ENCODE measurements around the gene RPS16. TPM values are rescaled to one million over a fixed set of nuclear protein-coding genes. Genes with fewer than 3 reads are reported as not detected.

The RPS16 gene
- total and polyA plus RNA-seq, 2 of the 13 experiments (the other 11 are each of a cell fraction or from before 2014, with no cell fraction given): 488 to 2,583 TPM

DNA sequence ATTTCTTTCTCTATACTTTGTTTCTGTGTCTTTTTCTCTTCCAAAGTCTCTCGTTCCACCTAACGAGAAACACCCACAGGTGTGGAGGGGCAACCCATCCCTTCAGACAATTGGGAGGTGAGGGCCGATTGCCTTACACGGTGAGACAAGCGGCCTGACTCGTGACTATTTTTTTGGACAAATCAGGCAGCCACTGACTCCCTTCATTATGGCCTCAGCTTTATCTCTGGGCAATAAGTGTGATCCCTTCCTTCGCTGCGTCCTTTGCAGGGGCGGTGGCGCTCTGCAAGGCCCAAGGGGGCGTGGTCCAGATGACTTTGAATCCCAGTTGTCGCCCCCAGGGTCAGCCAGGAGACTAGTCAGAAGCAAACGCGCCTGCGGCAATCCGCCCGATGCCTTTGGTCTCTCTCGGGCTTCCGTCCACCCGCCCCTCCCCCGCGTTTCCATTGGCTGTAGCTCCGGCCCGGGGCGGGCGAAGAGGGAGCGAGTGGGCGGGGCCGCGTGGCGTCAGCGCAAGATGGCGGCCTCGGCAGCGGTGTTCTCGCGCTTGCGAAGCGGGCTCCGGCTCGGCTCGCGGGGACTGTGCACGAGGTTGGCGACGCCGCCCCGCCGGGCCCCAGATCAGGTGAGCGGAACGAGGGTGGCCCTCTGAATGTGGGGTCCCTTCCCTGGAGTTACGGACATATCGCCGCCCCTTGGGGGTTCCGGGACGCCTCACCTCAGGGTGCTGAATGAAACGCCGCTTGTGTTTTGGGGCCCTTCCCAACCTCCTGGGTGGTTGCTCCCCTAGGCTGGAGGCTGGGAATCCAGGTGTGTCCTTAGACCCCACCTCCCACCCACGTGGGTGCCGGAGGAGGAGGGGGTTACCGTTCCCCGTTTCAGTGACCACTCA is 44.8 kb upstream of the RPS16 start, which contains the start of gene TIMM50 (continued):
- TF ChIP-seq, protein P1, sequence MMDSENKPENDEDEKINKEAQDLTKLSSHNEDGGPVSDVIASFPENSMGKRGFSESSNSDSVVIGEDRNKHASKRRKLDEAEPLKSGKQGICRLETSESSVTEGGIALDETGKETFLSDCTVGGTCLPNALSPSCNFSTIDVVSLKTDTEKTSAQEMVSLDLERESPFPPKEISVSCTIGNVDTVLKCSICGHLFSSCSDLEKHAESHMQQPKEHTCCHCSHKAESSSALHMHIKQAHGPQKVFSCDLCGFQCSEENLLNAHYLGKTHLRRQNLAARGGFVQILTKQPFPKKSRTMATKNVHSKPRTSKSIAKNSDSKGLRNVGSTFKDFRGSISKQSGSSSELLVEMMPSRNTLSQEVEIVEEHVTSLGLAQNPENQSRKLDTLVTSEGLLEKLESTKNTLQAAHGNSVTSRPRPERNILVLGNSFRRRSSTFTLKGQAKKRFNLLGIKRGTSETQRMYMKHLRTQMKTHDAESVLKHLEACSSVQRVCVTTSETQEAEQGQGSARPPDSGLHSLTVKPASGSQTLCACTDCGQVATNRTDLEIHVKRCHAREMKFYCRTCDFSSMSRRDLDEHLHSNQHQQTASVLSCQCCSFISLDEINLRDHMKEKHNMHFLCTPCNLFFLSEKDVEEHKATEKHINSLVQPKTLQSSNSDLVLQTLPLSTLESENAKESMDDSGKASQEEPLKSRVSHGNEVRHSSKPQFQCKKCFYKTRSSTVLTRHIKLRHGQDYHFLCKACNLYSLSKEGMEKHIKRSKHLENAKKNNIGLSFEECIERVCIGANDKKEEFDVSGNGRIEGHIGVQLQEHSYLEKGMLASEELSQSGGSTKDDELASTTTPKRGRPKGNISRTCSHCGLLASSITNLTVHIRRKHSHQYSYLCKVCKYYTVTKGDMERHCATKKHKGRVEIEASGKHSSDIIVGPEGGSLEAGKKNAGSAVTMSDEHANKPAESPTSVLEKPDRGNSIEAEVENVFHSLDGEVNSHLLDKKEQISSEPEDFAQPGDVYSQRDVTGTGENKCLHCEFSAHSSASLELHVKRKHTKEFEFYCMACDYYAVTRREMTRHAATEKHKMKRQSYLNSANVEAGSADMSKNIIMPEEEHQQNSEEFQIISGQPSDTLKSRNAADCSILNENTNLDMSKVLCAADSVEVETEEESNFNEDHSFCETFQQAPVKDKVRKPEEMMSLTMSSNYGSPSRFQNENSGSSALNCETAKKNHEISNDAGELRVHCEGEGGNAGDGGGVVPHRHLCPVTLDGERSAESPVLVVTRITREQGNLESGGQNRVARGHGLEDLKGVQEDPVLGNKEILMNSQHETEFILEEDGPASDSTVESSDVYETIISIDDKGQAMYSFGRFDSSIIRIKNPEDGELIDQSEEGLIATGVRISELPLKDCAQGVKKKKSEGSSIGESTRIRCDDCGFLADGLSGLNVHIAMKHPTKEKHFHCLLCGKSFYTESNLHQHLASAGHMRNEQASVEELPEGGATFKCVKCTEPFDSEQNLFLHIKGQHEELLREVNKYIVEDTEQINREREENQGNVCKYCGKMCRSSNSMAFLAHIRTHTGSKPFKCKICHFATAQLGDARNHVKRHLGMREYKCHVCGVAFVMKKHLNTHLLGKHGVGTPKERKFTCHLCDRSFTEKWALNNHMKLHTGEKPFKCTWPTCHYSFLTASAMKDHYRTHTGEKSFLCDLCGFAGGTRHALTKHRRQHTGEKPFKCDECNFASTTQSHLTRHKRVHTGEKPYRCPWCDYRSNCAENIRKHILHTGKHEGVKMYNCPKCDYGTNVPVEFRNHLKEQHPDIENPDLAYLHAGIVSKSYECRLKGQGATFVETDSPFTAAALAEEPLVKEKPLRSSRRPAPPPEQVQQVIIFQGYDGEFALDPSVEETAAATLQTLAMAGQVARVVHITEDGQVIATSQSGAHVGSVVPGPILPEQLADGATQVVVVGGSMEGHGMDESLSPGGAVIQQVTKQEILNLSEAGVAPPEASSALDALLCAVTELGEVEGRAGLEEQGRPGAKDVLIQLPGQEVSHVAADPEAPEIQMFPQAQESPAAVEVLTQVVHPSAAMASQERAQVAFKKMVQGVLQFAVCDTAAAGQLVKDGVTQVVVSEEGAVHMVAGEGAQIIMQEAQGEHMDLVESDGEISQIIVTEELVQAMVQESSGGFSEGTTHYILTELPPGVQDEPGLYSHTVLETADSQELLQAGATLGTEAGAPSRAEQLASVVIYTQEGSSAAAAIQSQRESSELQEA (CRISPR knock-in tag; IDR thresholded peaks at IDR 0.05; ENCODE audit: not compliant biosample characterization): peak; percentile 63
- TF ChIP-seq, protein P2, sequence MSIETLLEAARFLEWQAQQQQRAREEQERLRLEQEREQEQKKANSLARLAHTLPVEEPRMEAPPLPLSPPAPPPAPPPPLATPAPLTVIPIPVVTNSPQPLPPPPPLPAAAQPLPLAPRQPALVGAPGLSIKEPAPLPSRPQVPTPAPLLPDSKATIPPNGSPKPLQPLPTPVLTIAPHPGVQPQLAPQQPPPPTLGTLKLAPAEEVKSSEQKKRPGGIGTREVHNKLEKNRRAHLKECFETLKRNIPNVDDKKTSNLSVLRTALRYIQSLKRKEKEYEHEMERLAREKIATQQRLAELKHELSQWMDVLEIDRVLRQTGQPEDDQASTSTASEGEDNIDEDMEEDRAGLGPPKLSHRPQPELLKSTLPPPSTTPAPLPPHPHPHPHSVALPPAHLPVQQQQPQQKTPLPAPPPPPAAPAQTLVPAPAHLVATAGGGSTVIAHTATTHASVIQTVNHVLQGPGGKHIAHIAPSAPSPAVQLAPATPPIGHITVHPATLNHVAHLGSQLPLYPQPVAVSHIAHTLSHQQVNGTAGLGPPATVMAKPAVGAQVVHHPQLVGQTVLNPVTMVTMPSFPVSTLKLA (IDR thresholded peaks at IDR 0.05): peak; percentile 42
- TF ChIP-seq, protein P3, sequence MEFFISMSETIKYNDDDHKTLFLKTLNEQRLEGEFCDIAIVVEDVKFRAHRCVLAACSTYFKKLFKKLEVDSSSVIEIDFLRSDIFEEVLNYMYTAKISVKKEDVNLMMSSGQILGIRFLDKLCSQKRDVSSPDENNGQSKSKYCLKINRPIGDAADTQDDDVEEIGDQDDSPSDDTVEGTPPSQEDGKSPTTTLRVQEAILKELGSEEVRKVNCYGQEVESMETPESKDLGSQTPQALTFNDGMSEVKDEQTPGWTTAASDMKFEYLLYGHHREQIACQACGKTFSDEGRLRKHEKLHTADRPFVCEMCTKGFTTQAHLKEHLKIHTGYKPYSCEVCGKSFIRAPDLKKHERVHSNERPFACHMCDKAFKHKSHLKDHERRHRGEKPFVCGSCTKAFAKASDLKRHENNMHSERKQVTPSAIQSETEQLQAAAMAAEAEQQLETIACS (CRISPR knock-in tag; IDR thresholded peaks at IDR 0.05): 0 out of 2 replicates have a peak, but pooled peaks have one; percentile 35
- TF ChIP-seq ZNF782 (CRISPR knock-in tag; IDR thresholded peaks at IDR 0.05; ENCODE audit: borderline replicate concordance) (no peak), FIP1L1 (IDR thresholded peaks at IDR 0.05; ENCODE audit: borderline replicate concordance, insufficient read depth, low read depth, low read length) (no peak), ZNF747 (CRISPR knock-in tag; IDR thresholded peaks at IDR 0.05; ENCODE audit: borderline replicate concordance) (peak; percentile 55; the same call in 1 of the 2 replicates), ZNF335 (CRISPR knock-in tag; IDR thresholded peaks at IDR 0.05) (peak; percentile 70), ZSCAN30 (CRISPR knock-in tag; IDR thresholded peaks at IDR 0.05) (no peak), HNRNPK (IDR thresholded peaks at IDR 0.05; ENCODE audit: low read depth, low read length, poor library complexity, severe bottlenecking) (peak; percentile 20), RFXAP (CRISPR knock-in tag; IDR thresholded peaks at IDR 0.05; ENCODE audit: borderline replicate concordance) (no peak; the same call in none of the 2 replicates), ZNF383 (CRISPR knock-in tag; IDR thresholded peaks at IDR 0.05; ENCODE audit: borderline replicate concordance) (0 out of 2 replicates have a peak, but pooled peaks have one; percentile 86), ZKSCAN5 (CRISPR knock-in tag; IDR thresholded peaks at IDR 0.05) (0 out of 2 replicates have a peak, but pooled peaks have one; percentile 16)
- TF ChIP-seq, protein P4, sequence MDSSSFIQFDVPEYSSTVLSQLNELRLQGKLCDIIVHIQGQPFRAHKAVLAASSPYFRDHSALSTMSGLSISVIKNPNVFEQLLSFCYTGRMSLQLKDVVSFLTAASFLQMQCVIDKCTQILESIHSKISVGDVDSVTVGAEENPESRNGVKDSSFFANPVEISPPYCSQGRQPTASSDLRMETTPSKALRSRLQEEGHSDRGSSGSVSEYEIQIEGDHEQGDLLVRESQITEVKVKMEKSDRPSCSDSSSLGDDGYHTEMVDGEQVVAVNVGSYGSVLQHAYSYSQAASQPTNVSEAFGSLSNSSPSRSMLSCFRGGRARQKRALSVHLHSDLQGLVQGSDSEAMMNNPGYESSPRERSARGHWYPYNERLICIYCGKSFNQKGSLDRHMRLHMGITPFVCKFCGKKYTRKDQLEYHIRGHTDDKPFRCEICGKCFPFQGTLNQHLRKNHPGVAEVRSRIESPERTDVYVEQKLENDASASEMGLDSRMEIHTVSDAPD (CRISPR knock-in tag; IDR thresholded peaks at IDR 0.05): peak; percentile 21; the same call in 1 of the 2 replicates

All from HepG2 (cell line).